Type B pancreatic cell (in vitro differentiated cells): Measurements from ENCODE around the gene NTM. TPM values are rescaled to one million over a fixed set of nuclear protein-coding genes. Genes with fewer than 3 reads are reported as not detected.

ENCODE experiments used
- DNase-seq: peaks from one replicate; pipeline ENCODE4 v3.0.0; 2021; ENCODE audit warnings: mixed read lengths; ENCODE audit not compliant: unreplicated experiment; ENCODE audit errors: extremely low spot score
- H3K27ac Mint-ChIP-seq: 2 replicates; pipeline ENCODE4 v1.8.0; 2021; ENCODE audit warnings: mild to moderate bottlenecking, mixed read lengths
- H3K27me3 Mint-ChIP-seq: 2 replicates; pipeline ENCODE4 v1.8.0; 2021; ENCODE audit warnings: mixed read lengths
- H3K36me3 Mint-ChIP-seq: 2 replicates; pipeline ENCODE4 v1.8.0; 2021; ENCODE audit warnings: mixed read lengths
- H3K4me1 Mint-ChIP-seq: one replicate; pipeline ENCODE4 v1.8.0; 2021; ENCODE audit warnings: mixed read lengths; ENCODE audit not compliant: unreplicated experiment
- H3K4me3 Mint-ChIP-seq: 2 replicates; pipeline ENCODE4 v1.8.0; 2021; ENCODE audit warnings: mild to moderate bottlenecking, mixed read lengths
- H3K9me3 Mint-ChIP-seq: 2 replicates; pipeline ENCODE4 v1.8.0; 2021; ENCODE audit warnings: mixed read lengths
- CTCF ChIP-seq: fragments of 200-600 bp; sonication (generic); conservative IDR thresholded peaks from 2 replicates; pipeline ENCODE4 v1.5.0; 2021; ENCODE audit warnings: antibody characterized with exemption, mild to moderate bottlenecking
- total RNA-seq: library from RNA; stranded (reverse); gene quantifications from 2 replicates; pipeline ENCODE4 v1.2.1, GENCODE V29; 2021; ENCODE audit warnings: low replicate concordance

Gene NTM
- total RNA-seq, 1 donor from 2014 or later, result 19.2 TPM

DNA sequence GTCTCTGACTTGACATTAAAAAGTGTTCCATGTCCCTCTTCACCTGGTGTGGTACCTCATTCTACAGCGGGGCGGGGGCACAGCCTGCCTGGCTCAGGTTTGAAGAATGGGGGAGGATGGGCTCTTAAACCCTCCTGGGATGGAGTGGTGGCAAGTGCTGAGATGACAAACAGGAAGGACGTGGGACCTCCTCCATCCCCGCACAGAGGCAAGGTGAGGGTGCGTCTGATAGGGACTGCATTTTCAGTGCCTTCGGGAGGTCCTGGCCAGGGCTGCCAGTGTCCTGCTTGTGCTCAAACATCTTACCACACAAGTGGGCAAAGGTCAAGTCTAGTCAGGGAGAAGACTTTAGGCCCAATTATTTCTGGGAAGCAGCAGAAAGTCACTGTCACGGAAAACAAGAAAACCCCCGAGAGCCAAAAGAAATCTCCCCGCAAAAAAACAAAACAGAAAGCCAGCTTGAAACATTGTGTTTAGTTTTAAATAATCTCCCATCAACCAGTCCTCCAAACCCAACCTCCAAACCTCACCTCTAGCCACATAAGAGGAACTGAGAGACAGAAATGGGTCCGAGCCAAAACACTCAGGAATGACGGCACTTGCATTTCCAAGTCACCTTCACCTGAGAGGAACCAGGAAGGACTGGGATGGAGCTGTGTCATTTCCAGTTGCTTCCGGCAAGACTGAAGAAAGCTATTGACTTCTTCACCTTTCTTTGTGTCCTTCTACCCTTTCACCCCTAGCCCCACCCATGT is 966.5 kb downstream of the NTM start:
- TF ChIP-seq CTCF, result no peak
- DNase-seq, result no peak
- no peaks in the 10 kb centered on the region for H3K36me3 Mint-ChIP-seq
- H3K4me3 Mint-ChIP-seq, result no peak overlapping the region
- no peak overlapping the region for H3K27ac Mint-ChIP-seq
- H3K4me1 Mint-ChIP-seq, result no peaks in the 10 kb centered on the region
- no peaks in the 10 kb centered on the region for H3K9me3 Mint-ChIP-seq
- peaks cover 19% of the 10 kb centered on the region for H3K27me3 Mint-ChIP-seq

DNA sequence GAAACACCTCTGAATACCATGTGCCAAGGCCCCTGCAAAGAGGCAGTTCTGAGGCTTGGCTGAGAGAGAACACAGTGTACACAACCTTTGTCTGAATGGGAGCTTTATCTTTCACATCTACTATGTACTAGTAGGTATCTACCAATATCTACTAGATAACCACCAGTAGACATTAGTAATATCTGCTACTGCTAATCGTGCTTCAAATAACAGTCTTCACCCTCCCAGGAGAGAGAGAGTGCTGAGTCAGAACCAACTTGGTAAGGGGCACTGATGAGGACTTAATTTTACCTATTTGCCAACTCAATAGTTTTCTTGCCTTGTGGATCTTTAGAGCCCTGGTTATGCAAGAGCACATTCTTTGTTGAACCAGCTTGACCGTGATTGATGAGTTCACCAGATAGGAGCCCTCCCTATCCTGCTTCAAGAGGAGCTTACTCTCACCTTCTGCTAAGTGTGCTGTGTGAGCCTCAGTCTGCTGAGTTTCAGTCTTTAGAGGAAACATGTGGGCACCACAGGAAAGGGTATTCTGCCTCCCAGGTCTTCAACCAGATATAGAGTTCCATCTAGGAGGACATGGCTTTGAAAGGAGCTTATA is 967.5 kb downstream of the NTM start:
- TF ChIP-seq CTCF, result no peak
- Mint-ChIP-seq H3K36me3 (no peaks in the 10 kb centered on the region), H3K4me3 (no peak overlapping the region), H3K27me3 (peaks cover 19% of the 10 kb centered on the region), H3K4me1 (no peaks in the 10 kb centered on the region), H3K9me3 (no peaks in the 10 kb centered on the region), H3K27ac (no peak overlapping the region)
- DNase-seq, result no peak

DNA sequence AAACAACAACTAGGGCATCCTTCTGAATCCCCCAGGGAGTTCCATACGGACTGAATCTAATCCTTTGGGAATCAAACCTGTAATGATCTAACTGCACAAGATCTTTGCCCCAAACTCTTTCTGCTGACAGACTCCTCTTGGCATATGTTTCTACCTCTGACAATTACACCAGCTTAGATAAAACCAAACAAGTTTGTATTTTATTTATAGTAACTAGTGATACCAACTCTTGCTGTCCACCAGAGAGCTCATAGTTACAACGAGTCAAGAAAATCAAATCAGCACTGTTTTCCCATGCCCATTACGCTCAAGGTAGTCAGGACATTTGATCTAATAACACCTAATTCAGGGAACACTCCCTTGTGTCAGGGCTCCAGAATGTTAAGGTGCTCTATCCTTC is 972.0 kb downstream of the NTM start:
- Mint-ChIP-seq H3K4me1 (no peaks in the 10 kb centered on the region), H3K4me3 (no peak overlapping the region), H3K27ac (no peak overlapping the region), H3K36me3 (no peaks in the 10 kb centered on the region), H3K9me3 (no peaks in the 10 kb centered on the region), H3K27me3 (peaks cover 22% of the 10 kb centered on the region)
- DNase-seq, result no peak
- no peak for TF ChIP-seq CTCF

GRCh38 chr11:132343445-132344175 is 973.2 kb downstream of the NTM start:
- H3K9me3 Mint-ChIP-seq, result no peaks in the 10 kb centered on the region
- no peak overlapping the region for H3K4me3 Mint-ChIP-seq
- no peak overlapping the region for H3K27ac Mint-ChIP-seq
- TF ChIP-seq CTCF, result no peak
- H3K36me3 Mint-ChIP-seq, result no peaks in the 10 kb centered on the region
- peaks cover 25% of the 10 kb centered on the region for H3K27me3 Mint-ChIP-seq
- no peaks in the 10 kb centered on the region for H3K4me1 Mint-ChIP-seq
- DNase-seq, result no peak

DNA sequence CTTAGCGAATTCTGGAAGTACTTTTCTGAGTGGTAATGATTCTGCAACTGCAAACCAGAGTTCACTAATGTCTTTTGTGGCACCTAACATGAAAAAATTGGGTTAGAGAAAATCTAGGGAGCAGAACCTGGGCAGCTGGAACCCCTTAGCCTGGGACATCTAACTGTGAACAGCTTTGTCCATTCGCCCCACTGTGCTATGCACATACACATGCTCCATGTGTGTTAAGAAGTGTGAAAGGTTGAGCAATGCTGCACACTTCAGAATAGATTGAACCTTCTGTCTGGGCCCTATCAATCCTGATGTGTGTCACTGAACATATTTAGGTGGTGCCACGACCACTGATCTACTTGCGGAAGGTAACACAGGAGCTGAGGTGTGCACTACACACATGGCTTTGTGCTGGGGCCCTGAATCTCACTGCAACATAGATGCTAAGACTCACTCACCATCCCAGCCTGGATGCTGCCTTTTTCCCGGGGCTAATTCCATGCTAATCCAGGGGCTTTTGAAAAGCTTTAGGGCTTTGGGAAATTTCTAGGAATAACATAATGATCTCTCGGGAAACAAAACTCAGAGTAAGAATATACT is 976.2 kb downstream of the NTM start:
- Mint-ChIP-seq H3K36me3 (no peaks in the 10 kb centered on the region), H3K27me3 (peaks cover 24% of the 10 kb centered on the region), H3K27ac (no peak overlapping the region), H3K4me3 (no peak overlapping the region), H3K4me1 (no peaks in the 10 kb centered on the region), H3K9me3 (no peaks in the 10 kb centered on the region)
- DNase-seq, result no peak
- TF ChIP-seq CTCF, result no peak
